Mammary epithelial cell (primary cell): Measurements from ENCODE around the gene KIAA1671.

Source experiments
- EZH2 ChIP-seq: IDR thresholded peaks from 2 replicates; pipeline ENCODE4 v1.6.1; 2012; ENCODE audit warnings: low read length, inconsistent platforms, borderline replicate concordance
- TF ChIP-seq, protein P1 (sequence below), 2 donors: IDR thresholded peaks in 1 of 2; conservative IDR thresholded peaks in 1 of 2; 2 replicates each; pipeline ENCODE4 v1.5.1; 2011 to 2012; ENCODE audit warnings: inconsistent platforms in 2 of 2, low read length in 2 of 2, mild to moderate bottlenecking in 2 of 2, control low read depth in 1 of 2, low read depth in 1 of 2; ENCODE audit not compliant: insufficient read depth in 1 of 2; ENCODE audit errors: extremely low read depth in 1 of 2

- TF ChIP-seq EZH2 = no peak
- TF ChIP-seq, protein P1, sequence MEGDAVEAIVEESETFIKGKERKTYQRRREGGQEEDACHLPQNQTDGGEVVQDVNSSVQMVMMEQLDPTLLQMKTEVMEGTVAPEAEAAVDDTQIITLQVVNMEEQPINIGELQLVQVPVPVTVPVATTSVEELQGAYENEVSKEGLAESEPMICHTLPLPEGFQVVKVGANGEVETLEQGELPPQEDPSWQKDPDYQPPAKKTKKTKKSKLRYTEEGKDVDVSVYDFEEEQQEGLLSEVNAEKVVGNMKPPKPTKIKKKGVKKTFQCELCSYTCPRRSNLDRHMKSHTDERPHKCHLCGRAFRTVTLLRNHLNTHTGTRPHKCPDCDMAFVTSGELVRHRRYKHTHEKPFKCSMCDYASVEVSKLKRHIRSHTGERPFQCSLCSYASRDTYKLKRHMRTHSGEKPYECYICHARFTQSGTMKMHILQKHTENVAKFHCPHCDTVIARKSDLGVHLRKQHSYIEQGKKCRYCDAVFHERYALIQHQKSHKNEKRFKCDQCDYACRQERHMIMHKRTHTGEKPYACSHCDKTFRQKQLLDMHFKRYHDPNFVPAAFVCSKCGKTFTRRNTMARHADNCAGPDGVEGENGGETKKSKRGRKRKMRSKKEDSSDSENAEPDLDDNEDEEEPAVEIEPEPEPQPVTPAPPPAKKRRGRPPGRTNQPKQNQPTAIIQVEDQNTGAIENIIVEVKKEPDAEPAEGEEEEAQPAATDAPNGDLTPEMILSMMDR (conservative IDR thresholded peaks at IDR 0.05 in 1 of 2, IDR thresholded peaks at IDR 0.05 in 1 of 2; ENCODE audit: extremely low read depth in 1 of 2, insufficient read depth in 1 of 2, low read depth in 1 of 2, low read length in 2 of 2) = no peak
These were observed 83.2 kb downstream of the KIAA1671 start for GRCh38 chr22:25035715-25036114.
